Prostate gland (tissue), 2 donors: ENCODE results near the gene CNTNAP2. TPM values are rescaled to one million over a fixed set of nuclear protein-coding genes. Genes with fewer than 3 reads are reported as not detected.

Experiments used
- DNase-seq: peaks from one replicate; pipeline ENCODE4 v3.0.0-alpha.2; 2019; ENCODE audit warnings: low spot score
- H3K27ac ChIP-seq, 2 donors: fragments of 200-600 bp; sonication (generic); 2 replicates each; pipeline ENCODE4 v1.5.1; 2017 to 2019
- H3K27me3 ChIP-seq: fragments of 200-600 bp; sonication (generic); replicated peaks from 2 replicates; pipeline ENCODE4 v1.5.1; 2019; ENCODE audit not compliant: insufficient read depth
- H3K36me3 ChIP-seq, 2 donors: fragments of 200-600 bp; sonication (generic); 1 replicate in 1 of 2; 2 replicates in 1 of 2; pipeline versions ENCODE4 v1.5.1 to v1.8.1; 2017 to 2019
- H3K4me1 ChIP-seq: fragments of 200-600 bp; sonication (generic); replicated peaks from 2 replicates; pipeline ENCODE4 v1.5.1; 2019
- H3K4me3 ChIP-seq, 2 donors: fragments of 200-600 bp; sonication (generic); 2 replicates each; pipeline ENCODE4 v1.5.1; 2017 to 2019
- H3K9me3 ChIP-seq: fragments of 200-600 bp; sonication (generic); 2 replicates; pipeline ENCODE4 v1.5.1; 2017
- POLR2A ChIP-seq: fragments of 450-650 bp; IDR thresholded peaks from one replicate; pipeline ENCODE4 v1.6.1; 2016; ENCODE audit warnings: antibody characterized with exemption, mild to moderate bottlenecking
- POLR2AphosphoS5 ChIP-seq: sonication (generic); formaldehyde crosslinking; IDR thresholded peaks from one replicate; pipeline ENCODE4 v1.6.1; 2017; ENCODE audit warnings: antibody characterized with exemption
- WGBS: methylation state at CpG from one replicate; pipeline ENCODE4 v1.1.5; 2018; 5-methylcytosine and 5-hydroxymethylcytosine counted together
- intact Hi-C: fragments of 100-400 bp; cut with DNase I; formaldehyde crosslinking; loops from one replicate; pipeline ENCODE4 v1.14.2; 2022
- total RNA-seq, 2 donors: library from RNA; depleted of rRNA; stranded (reverse); fragments of >200 nt; gene quantifications; one replicate each; pipeline ENCODE4 v1.1.0, GENCODE V29; 2016
- TF ChIP-seq, protein P1 (sequence below), 4 experiments: fragments of 200-600 bp in 2 of 4; fragments of 450-650 bp in 2 of 4; sonication (generic) in 2 of 4; IDR thresholded peaks; 1 replicate in 3 of 4; 2 replicates in 1 of 4; pipeline ENCODE4 v1.5.1; 2016 to 2019; ENCODE audit warnings: antibody characterized with exemption in 4 of 4, mild to moderate bottlenecking in 2 of 4, moderate library complexity in 2 of 4

The CNTNAP2 gene
- total RNA-seq, 2 donors from 2014 or later: 10.6 to 43.7 TPM

GRCh38 chr7:148223738-148224137, 2107.1 kb downstream of the CNTNAP2 start:
- Histone ChIP-seq H3K9me3 (no peaks in the 10 kb centered on the region), H3K36me3 (no peaks in the 10 kb centered on the region), H3K4me1 (no peaks in the 10 kb centered on the region), H3K27me3 (no peaks in the 10 kb centered on the region), H3K27ac (no peak overlapping the region), H3K4me3 (no peak overlapping the region)
- WGBS: 81% methylated on average over 3 of the region's 3 CpGs
- intact Hi-C loops: no loop called here
- no peak for TF ChIP-seq POLR2A
- no peak for TF ChIP-seq POLR2AphosphoS5
- TF ChIP-seq, protein P1, sequence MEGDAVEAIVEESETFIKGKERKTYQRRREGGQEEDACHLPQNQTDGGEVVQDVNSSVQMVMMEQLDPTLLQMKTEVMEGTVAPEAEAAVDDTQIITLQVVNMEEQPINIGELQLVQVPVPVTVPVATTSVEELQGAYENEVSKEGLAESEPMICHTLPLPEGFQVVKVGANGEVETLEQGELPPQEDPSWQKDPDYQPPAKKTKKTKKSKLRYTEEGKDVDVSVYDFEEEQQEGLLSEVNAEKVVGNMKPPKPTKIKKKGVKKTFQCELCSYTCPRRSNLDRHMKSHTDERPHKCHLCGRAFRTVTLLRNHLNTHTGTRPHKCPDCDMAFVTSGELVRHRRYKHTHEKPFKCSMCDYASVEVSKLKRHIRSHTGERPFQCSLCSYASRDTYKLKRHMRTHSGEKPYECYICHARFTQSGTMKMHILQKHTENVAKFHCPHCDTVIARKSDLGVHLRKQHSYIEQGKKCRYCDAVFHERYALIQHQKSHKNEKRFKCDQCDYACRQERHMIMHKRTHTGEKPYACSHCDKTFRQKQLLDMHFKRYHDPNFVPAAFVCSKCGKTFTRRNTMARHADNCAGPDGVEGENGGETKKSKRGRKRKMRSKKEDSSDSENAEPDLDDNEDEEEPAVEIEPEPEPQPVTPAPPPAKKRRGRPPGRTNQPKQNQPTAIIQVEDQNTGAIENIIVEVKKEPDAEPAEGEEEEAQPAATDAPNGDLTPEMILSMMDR (IDR thresholded peaks at IDR 0.05): no peak
- DNase-seq: no peak

DNA sequence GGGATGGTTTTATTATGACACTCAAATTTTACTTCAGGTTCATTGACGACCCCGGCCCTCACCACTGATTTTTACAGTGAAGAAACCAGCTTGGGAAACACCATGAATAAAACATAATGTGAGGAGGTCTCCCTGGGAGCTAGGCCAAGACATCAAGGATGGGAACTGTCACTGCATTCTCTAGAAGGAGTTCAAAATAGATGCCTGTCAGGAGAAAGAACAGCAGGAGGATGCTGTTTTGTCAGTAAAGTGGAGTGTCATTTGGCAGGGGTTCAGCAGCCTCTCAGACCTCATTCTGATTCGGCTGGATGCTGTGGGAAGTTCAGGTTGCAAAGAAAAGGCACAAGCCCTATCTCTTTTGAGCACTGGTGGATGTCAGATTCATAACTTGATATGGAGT, 2113.7 kb downstream of the CNTNAP2 start:
- no peaks in the 10 kb centered on the region for H3K27me3 ChIP-seq
- H3K36me3 ChIP-seq: no peaks in the 10 kb centered on the region
- intact Hi-C loops: no loop called here
- H3K9me3 ChIP-seq: no peaks in the 10 kb centered on the region
- no peak overlapping the region for H3K27ac ChIP-seq
- 64% methylated on average over 3 of the region's 3 CpGs for WGBS
- TF ChIP-seq POLR2AphosphoS5 (no peak), POLR2A (no peak)
- H3K4me3 ChIP-seq: no peak overlapping the region
- DNase-seq: no peak
- no peaks in the 10 kb centered on the region for H3K4me1 ChIP-seq

DNA sequence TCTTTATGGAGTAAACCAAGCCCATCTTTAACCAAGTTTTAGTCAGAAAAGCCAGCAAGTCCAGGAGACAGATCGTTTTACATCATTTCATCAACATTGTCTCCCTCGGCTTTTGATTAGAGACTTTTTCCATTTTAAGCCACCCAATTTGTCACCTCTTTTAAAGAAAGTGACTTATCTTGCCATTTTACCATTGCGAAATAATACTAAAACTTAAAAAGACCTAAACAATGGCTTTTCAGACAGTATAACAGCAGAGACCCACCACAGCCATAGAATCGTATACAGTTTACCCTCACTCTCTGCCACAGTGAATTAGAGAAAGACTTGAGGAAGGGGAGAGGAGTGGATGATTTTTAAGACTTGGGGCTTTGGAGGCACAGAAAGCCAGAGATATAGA, 2114.3 kb downstream of the CNTNAP2 start:
- no peaks in the 10 kb centered on the region for H3K36me3 ChIP-seq
- TF ChIP-seq, protein P1 (IDR thresholded peaks at IDR 0.05): no peak
- TF ChIP-seq POLR2A: no peak
- TF ChIP-seq POLR2AphosphoS5: no peak
- H3K27ac ChIP-seq: no peak overlapping the region
- WGBS: 93% methylated on average over 4 of the region's 4 CpGs
- H3K4me3 ChIP-seq: no peak overlapping the region
- no peak for DNase-seq
- intact Hi-C loops: no loop called here
- H3K9me3 ChIP-seq: no peaks in the 10 kb centered on the region
- no peaks in the 10 kb centered on the region for H3K4me1 ChIP-seq
- no peaks in the 10 kb centered on the region for H3K27me3 ChIP-seq

GRCh38 chr7:148232784-148233183, 2116.2 kb downstream of the CNTNAP2 start:
- WGBS: 30% methylated on average over 3 of the region's 3 CpGs
- H3K27ac ChIP-seq: no peak overlapping the region
- no peaks in the 10 kb centered on the region for H3K4me1 ChIP-seq
- DNase-seq: no peak
- H3K36me3 ChIP-seq: no peaks in the 10 kb centered on the region
- TF ChIP-seq POLR2A (no peak), POLR2AphosphoS5 (no peak)
- TF ChIP-seq, protein P1 (IDR thresholded peaks at IDR 0.05): no peak
- H3K9me3 ChIP-seq: no peaks in the 10 kb centered on the region
- H3K4me3 ChIP-seq: no peak overlapping the region
- intact Hi-C loops: no loop called here
- no peaks in the 10 kb centered on the region for H3K27me3 ChIP-seq

DNA sequence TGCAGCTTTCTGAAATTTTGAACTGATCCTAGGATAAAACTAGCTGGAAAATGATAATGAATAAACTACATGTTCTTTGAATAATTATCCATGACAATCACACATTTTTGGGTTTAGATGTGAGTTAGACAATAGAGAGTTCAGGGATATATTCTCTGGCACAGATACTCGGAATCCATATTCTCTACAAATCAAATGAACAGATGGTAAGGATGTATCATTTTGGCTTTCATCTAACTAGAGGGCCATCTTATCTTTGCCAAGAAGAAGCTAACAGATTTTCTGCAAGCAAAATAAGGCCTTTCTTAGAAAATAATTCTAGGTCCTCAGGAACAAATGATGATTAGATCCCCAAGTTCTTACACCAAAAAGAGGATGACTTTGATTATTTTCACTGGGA, 2118.1 kb downstream of the CNTNAP2 start:
- WGBS: 82% methylated on average over 1 of the region's 1 CpG
- no peaks in the 10 kb centered on the region for H3K4me1 ChIP-seq
- H3K36me3 ChIP-seq: no peaks in the 10 kb centered on the region
- DNase-seq: no peak
- intact Hi-C loops: no loop called here
- TF ChIP-seq, protein P1 (IDR thresholded peaks at IDR 0.05): no peak
- TF ChIP-seq POLR2AphosphoS5 (no peak), POLR2A (no peak)
- no peaks in the 10 kb centered on the region for H3K27me3 ChIP-seq
- no peaks in the 10 kb centered on the region for H3K9me3 ChIP-seq
- H3K27ac ChIP-seq: no peak overlapping the region
- no peak overlapping the region for H3K4me3 ChIP-seq
